ENCODE data around the gene ZP1. TPM values are rescaled to one million over a fixed set of nuclear protein-coding genes. Genes with fewer than 3 reads are reported as not detected.
A peak's percentile ranks its signal among the peaks of the same experiment; 100 is the strongest.

The ZP1 gene
- total and polyA plus RNA-seq, 2 of the 13 experiments (the other 11 are each of a cell fraction or from before 2014, with no cell fraction given), result 0.16 TPM; not detected in 1

DNA sequence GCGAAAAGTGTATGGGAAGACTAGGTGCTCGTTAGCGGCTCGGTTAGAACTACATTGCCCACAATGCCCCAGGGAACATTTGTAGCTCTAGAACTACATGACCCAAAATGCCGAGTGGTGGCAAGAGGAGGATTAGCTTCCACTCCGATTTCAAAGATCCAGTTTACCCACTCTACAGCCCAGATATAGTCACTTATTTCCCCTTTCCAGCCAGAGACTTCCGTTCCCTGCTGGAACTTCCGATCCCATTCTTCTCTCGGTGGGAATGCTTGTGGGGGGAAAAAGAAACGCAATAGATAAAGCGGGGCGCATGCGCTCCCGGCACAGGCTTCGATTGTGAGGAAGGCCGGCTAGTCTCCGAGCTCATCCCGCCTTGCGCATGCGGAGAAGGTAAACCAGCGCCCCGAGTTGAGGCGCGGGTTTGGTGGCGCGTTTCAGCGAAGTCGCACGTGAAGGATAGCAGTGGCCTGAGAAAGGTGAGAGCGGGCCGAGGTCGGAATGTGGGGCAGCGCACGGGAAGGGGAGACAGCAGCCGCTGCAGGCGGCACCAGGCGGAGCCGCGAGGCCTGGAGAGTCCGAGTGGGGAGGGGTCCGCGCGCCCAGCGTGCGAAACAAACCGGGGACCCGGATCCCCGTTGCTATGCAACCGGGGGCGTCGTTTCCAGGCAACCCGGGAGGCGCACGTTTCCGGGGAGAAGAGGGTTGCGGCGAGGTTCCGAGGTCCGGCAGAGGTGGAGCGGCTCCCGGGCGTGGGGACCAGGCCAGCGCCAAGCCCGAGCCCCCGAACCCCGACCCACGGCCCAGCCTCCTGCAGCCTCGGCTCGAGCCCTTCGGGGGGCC, 46.7 kb downstream of the ZP1 start, which contains the start of gene TMEM109 (continued):
- TF ChIP-seq TCF7L2 (IDR thresholded peaks at IDR 0.05; ENCODE audit: low read depth, low read length) (no peak), ZNF3 (CRISPR knock-in tag; IDR thresholded peaks at IDR 0.05) (no peak), PREB (CRISPR knock-in tag; IDR thresholded peaks at IDR 0.05) (no peak), ZNF770 (CRISPR knock-in tag; IDR thresholded peaks at IDR 0.05) (no peak), ATM (IDR thresholded peaks at IDR 0.05; ENCODE audit: borderline replicate concordance) (no peak), ZBTB42 (CRISPR knock-in tag; IDR thresholded peaks at IDR 0.05) (no peak), ZNF136 (CRISPR knock-in tag; IDR thresholded peaks at IDR 0.05; ENCODE audit: low read depth) (peak; percentile 79; the same call in 1 of the 2 replicates), RARG (CRISPR knock-in tag; IDR thresholded peaks at IDR 0.05; ENCODE audit: low read depth) (no peak), BRCA1 (CRISPR knock-in tag; IDR thresholded peaks at IDR 0.05) (0 out of 2 replicates have a peak, but pooled peaks have one; percentile 70), ZNF275 (CRISPR knock-in tag; IDR thresholded peaks at IDR 0.05; ENCODE audit: borderline replicate concordance) (no peak), AGO1 (IDR thresholded peaks at IDR 0.05; ENCODE audit: low read depth, low read length, poor library complexity, severe bottlenecking) (no peak), TP53 (CRISPR knock-in tag; conservative IDR thresholded peaks at IDR 0.05) (no peak), ZNF235 (CRISPR knock-in tag; IDR thresholded peaks at IDR 0.05; ENCODE audit: borderline replicate concordance) (no peak)
- TF ChIP-seq, protein P1, sequence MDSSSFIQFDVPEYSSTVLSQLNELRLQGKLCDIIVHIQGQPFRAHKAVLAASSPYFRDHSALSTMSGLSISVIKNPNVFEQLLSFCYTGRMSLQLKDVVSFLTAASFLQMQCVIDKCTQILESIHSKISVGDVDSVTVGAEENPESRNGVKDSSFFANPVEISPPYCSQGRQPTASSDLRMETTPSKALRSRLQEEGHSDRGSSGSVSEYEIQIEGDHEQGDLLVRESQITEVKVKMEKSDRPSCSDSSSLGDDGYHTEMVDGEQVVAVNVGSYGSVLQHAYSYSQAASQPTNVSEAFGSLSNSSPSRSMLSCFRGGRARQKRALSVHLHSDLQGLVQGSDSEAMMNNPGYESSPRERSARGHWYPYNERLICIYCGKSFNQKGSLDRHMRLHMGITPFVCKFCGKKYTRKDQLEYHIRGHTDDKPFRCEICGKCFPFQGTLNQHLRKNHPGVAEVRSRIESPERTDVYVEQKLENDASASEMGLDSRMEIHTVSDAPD (CRISPR knock-in tag; IDR thresholded peaks at IDR 0.05), result no peak
- TF ChIP-seq, protein P2, sequence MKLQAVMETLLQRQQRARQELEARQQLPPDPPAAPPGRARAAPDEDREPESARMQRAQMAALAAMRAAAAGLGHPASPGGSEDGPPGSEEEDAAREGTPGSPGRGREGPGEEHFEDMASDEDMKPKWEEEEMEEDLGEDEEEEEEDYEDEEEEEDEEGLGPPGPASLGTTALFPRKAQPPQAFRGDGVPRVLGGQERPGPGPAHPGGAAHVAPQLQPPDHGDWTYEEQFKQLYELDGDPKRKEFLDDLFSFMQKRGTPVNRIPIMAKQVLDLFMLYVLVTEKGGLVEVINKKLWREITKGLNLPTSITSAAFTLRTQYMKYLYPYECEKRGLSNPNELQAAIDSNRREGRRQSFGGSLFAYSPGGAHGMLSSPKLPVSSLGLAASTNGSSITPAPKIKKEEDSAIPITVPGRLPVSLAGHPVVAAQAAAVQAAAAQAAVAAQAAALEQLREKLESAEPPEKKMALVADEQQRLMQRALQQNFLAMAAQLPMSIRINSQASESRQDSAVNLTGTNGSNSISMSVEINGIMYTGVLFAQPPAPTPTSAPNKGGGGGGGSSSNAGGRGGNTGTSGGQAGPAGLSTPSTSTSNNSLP (IDR thresholded peaks at IDR 0.05; ENCODE audit: low read depth, low read length), result no peak
- TF ChIP-seq, protein P3, sequence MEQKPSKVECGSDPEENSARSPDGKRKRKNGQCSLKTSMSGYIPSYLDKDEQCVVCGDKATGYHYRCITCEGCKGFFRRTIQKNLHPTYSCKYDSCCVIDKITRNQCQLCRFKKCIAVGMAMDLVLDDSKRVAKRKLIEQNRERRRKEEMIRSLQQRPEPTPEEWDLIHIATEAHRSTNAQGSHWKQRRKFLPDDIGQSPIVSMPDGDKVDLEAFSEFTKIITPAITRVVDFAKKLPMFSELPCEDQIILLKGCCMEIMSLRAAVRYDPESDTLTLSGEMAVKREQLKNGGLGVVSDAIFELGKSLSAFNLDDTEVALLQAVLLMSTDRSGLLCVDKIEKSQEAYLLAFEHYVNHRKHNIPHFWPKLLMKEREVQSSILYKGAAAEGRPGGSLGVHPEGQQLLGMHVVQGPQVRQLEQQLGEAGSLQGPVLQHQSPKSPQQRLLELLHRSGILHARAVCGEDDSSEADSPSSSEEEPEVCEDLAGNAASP (CRISPR knock-in tag; IDR thresholded peaks at IDR 0.05; ENCODE audit: borderline replicate concordance), result no peak
- TF ChIP-seq, protein P4, sequence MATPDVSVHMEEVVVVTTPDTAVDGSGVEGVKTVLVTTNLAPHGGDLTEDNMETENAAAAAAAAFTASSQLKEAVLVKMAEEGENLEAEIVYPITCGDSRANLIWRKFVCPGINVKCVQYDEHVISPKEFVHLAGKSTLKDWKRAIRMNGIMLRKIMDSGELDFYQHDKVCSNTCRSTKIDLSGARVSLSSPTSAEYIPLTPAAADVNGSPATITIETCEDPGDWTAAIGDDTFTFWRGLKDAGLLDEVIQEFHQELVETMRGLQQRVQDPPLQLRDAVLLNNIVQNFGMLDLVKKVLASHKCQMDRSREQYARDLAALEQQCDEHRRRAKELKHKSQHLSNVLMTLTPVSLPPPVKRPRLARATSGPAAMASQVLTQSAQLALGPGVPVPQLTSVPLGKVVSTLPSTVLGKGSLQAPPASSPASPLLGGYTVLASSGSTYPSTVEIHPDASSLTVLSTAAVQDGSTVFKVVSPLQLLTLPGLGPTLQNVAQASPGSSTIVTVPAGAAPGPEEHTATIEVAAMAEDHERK (CRISPR knock-in tag; IDR thresholded peaks at IDR 0.05; ENCODE audit: low read depth), result no peak
